IPS-15b (cell line): ENCODE data around the gene F5.

ENCODE experiments used
- H3K27me3 ChIP-seq: one replicate; pipeline ENCODE4 v1.6.1; 2013; ENCODE audit warnings: low read length; ENCODE audit not compliant: control insufficient read depth, insufficient read depth
- H3K36me3 ChIP-seq: one replicate; pipeline ENCODE4 v1.6.1; 2013; ENCODE audit warnings: low read length; ENCODE audit not compliant: control insufficient read depth, insufficient read depth
- H3K4me1 ChIP-seq: one replicate; pipeline ENCODE4 v1.6.1; 2013; ENCODE audit warnings: mild to moderate bottlenecking, low read length; ENCODE audit not compliant: control insufficient read depth, insufficient read depth
- H3K4me3 ChIP-seq: one replicate; pipeline ENCODE4 v1.5.1; 2013; ENCODE audit warnings: low read depth, low read length
- H3K9ac ChIP-seq: one replicate; pipeline ENCODE4 v1.6.1; 2013; ENCODE audit warnings: low read depth, mild to moderate bottlenecking, low read length
- H3K9me3 ChIP-seq: one replicate; pipeline ENCODE4 v1.6.1; 2013; ENCODE audit warnings: mild to moderate bottlenecking, low read length; ENCODE audit not compliant: control insufficient read depth, insufficient read depth

Gene F5

DNA sequence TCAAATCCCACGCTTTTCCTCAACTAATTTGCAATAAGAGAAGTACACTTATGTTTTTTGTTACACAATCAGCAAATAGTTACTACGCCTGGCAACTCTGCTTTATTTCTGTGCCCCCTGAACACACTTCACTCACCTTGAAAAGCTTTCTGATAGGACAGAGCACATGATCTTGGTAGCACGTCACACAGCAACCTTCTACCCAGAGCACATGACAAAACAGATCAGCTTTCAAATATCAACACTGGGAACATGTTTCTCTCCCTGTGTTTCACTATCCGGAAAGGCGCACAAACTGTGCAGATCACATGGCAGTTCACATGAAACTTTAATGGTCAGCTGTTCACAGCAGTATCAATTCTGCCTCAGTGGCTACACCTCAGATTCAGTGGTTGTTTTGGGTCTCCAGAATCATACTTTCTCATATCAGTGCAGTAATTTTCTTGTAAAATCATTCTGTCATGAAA is 102.7 kb downstream of the F5 start:
- Histone ChIP-seq H3K9ac (no peak overlapping the region), H3K9me3 (no peaks in the 10 kb centered on the region), H3K36me3 (no peaks in the 10 kb centered on the region), H3K4me3 (no peak overlapping the region), H3K4me1 (peaks cover 5% of the 10 kb centered on the region), H3K27me3 (no peaks in the 10 kb centered on the region)

- Histone ChIP-seq H3K9me3 (no peaks in the 10 kb centered on the region), H3K27me3 (no peaks in the 10 kb centered on the region), H3K4me1 (peaks cover 5% of the 10 kb centered on the region), H3K4me3 (no peak overlapping the region), H3K36me3 (no peaks in the 10 kb centered on the region), H3K9ac (no peak overlapping the region)
Observed at GRCh38 chr1:169479363-169480066, 106.8 kb downstream of the F5 start.

- Histone ChIP-seq H3K36me3 (no peaks in the 10 kb centered on the region), H3K9me3 (no peaks in the 10 kb centered on the region), H3K27me3 (no peaks in the 10 kb centered on the region), H3K9ac (no peak overlapping the region), H3K4me3 (no peak overlapping the region), H3K4me1 (peaks cover 3% of the 10 kb centered on the region)
Observed at GRCh38 chr1:169478094-169478672, 108.1 kb downstream of the F5 start.

- no peaks in the 10 kb centered on the region for H3K9me3 ChIP-seq
- H3K9ac ChIP-seq = no peak overlapping the region
- no peaks in the 10 kb centered on the region for H3K27me3 ChIP-seq
- H3K4me1 ChIP-seq = peaks cover 3% of the 10 kb centered on the region
- H3K4me3 ChIP-seq = no peak overlapping the region
- H3K36me3 ChIP-seq = no peaks in the 10 kb centered on the region
Observed at GRCh38 chr1:169475806-169476387, 110.4 kb downstream of the F5 start.

DNA sequence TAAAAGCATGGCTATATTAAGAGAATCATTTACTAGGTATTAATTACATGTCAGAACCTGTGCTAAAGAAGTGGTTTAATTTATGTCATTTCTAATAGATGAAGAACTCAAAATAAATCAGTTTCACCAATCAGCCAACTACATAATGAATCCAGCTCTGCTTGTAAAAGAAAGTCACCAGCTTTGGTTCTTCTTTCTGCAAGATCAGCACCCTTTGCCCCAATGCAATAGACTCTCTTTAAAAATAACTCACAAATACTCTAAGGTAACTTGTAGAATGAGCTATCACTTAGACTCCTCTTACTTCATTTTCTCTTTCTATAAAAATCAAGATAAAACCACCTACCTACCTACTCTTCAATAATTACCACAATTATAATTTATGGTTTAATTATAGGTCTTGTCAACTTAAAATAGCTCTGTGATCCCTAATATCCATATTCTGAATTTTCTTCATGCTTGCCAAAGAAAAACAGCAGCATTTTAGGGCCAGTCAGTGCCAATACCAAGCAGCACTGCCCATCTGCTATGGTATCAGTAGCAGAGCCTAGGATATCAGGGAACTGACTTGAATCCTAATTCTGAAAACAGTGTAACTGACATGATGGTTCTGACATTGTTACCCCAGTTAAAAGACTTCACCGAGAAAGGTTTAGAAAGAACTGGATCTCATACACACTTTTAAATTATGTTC is 111.8 kb downstream of the F5 start:
- H3K4me3 ChIP-seq = no peak overlapping the region
- peaks cover 1% of the 10 kb centered on the region for H3K4me1 ChIP-seq
- H3K9ac ChIP-seq = no peak overlapping the region
- H3K36me3 ChIP-seq = no peaks in the 10 kb centered on the region
- no peaks in the 10 kb centered on the region for H3K27me3 ChIP-seq
- H3K9me3 ChIP-seq = no peaks in the 10 kb centered on the region

GRCh38 chr1:169473347-169473746 is 112.9 kb downstream of the F5 start:
- no peaks in the 10 kb centered on the region for H3K9me3 ChIP-seq

DNA sequence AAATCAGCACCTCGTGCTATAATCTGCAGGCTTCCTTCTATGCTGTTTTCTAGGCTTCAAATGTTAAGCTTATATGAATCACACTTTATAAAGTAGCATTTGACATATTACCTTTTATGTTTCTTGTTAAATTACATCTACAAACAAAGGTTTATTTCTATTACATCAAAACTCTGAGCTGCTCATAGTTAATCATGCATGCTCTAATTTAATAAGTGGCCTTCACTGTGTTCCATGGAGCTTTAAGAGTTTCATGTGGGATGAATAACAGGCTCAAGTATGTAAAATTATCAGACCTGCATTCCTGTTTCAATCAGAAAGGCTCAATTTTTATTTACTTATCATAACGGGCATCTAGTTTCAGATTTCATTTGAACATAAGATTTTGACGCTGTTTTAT is 113.5 kb downstream of the F5 start:
- no peaks in the 10 kb centered on the region for H3K27me3 ChIP-seq
- no peaks in the 10 kb centered on the region for H3K4me1 ChIP-seq
- no peak overlapping the region for H3K9ac ChIP-seq
- no peaks in the 10 kb centered on the region for H3K9me3 ChIP-seq
- no peak overlapping the region for H3K4me3 ChIP-seq
- no peaks in the 10 kb centered on the region for H3K36me3 ChIP-seq

More at GRCh38 chr1:169473347-169473746, 112.9 kb downstream of the F5 start:
- H3K36me3 ChIP-seq = no peaks in the 10 kb centered on the region
- no peak overlapping the region for H3K9ac ChIP-seq
- no peak overlapping the region for H3K4me3 ChIP-seq
- no peaks in the 10 kb centered on the region for H3K4me1 ChIP-seq
- no peaks in the 10 kb centered on the region for H3K27me3 ChIP-seq

DNA sequence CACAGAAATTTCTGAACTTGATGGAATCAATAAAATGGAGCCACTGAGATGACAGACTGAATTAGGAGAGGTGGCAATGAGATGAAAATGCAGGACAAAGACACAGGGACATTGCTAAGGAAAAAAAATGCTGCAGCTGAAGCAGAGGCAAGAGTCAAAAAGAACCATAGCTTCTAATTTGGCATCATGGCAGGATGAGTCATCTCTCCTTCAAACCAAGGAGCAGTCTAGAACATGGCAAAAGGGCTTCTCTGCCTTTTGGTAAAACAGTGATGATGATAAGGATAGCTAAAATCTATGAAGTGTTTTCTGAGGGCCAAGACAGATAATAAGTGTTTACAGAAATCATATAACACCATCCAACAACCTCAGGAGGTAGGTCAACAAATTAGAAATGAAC is 117.3 kb downstream of the F5 start:
- Histone ChIP-seq H3K9ac (no peak overlapping the region), H3K4me1 (no peaks in the 10 kb centered on the region), H3K9me3 (no peaks in the 10 kb centered on the region), H3K36me3 (no peaks in the 10 kb centered on the region), H3K27me3 (no peaks in the 10 kb centered on the region), H3K4me3 (no peak overlapping the region)

DNA sequence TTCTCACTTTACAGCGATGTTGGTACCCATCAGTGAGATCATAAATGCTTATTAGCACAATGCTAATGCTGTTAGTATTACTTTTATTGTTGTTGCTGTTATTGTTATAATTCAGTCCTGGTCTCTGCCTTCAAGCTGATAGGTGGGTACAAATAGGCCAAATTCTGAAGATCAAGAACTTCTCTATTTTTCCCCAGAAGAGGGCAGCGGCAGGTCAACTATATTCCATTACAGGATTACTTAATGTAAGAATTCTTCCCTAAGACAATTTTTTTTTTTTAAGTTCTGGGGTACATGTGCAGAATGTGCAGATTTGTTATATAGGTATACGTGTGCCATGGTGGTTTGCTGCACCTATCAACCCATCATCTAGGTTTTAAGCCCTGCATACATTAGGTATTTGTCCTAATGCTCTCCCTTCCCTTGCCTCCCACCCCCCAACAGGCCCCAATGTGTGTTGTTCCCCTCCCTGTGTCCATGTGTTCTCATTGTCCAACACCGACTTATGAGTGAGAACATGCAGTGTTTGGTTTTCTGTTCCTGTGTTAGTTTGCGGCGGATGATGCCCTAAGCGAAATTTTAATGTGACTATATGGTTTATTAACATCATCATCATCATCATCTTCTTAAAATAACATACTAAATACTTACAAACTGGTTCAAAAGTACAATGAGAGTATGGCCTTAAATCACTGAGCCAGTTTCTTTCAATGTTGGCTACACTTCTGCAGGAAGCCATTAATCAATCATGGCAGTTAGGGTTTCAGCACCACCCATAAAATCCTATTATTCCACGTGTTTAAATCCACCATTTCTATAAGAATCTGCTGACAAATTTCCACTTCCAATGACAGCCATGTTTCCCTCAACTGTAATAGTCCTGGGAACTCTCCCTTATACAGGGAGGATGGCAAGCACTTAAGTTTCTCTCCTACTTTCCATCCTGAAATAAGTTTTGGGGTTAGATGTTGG is 119.7 kb downstream of the F5 start:
- Histone ChIP-seq H3K36me3 (no peaks in the 10 kb centered on the region), H3K4me3 (no peak overlapping the region), H3K9me3 (no peaks in the 10 kb centered on the region), H3K9ac (no peak overlapping the region), H3K27me3 (no peaks in the 10 kb centered on the region), H3K4me1 (no peaks in the 10 kb centered on the region)

- Histone ChIP-seq H3K9me3 (no peaks in the 10 kb centered on the region), H3K4me1 (no peaks in the 10 kb centered on the region), H3K9ac (no peak overlapping the region), H3K4me3 (no peak overlapping the region), H3K36me3 (no peaks in the 10 kb centered on the region), H3K27me3 (no peaks in the 10 kb centered on the region)
Observed at GRCh38 chr1:169465281-169465680, 121.0 kb downstream of the F5 start.
